ENCODE data around the gene CCDC178. TPM values are rescaled to one million over a fixed set of nuclear protein-coding genes. Genes with fewer than 3 reads are reported as not detected.
"Not testable (repeated sequence)": the region's sequence is repeated elsewhere in the genome, so short reads cannot be mapped to it uniquely, and the experiment has no call there.

The CCDC178 gene
- total RNA-seq, 2 donors from 2014 or later = 0.36 TPM; not detected in 1

DNA sequence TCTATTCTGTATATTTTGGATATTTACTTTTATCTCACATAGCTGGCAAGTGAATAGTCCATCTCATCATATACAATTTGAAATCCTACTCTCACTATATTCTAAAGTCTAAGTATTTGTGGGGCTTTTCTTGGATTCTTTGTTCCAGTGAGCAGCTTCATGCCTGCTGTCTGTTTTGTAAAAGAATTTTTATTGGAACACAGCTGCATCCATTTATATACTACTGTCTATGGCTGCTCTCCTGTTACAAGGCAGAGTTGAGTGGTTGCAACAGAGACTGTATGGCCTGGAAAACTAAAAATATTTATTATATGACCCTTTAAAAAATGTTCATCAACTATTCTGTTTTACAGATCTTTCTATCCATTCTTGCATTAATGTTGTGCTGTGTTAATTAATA is 474.4 kb downstream of the CCDC178 start:
- intact Hi-C loops (cut with DNase I, micrococcal nuclease) = no loop called here
- no peak for DNase-seq
- no peak for ATAC-seq

GRCh38 chr18:32961538-32961937 is 479.0 kb downstream of the CCDC178 start:
- intact Hi-C loops (cut with DNase I, micrococcal nuclease) = no loop called here
- DNase-seq (no peak), ATAC-seq (no peak)

- ATAC-seq (no peak), DNase-seq (no peak)
- intact Hi-C loops (cut with DNase I, micrococcal nuclease) = no loop called here
Observed at GRCh38 chr18:32958746-32959145, 481.8 kb downstream of the CCDC178 start.

DNA sequence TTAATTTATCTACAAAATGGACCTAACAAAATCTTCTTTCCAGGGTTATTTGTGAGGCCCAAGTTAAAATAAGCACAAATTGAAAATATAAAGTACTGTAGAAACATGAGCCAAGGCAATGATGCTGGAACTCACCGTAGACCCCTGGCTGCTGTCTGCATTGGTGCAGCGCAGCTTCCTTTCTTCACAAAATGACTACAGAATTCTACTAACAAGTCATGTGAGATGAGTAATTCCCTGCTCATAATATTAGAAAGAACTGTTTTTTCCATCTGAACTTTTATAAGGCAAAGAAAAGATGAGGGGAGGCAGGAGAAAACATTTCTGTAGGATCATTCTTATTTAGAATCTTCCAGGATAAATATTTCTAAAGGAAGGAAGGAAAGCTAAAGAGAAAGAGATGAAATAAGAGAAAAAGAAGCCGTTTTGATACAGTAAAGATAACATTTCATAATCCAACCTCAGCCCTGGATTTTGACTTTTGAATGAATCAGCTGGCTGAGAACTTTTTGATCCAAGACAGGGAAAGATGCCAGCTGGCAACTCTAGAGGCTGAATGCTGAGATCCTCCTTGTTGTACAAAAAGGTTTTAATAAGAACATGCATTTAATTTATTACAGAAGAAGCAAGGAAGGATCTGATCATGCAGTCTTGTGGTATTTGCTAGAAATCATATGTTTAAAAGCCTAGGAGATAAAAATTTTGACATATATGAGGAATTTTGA is 483.8 kb downstream of the CCDC178 start:
- intact Hi-C loops (cut with DNase I, micrococcal nuclease) = no loop called here
- DNase-seq (no peak), ATAC-seq (no peak)

- ATAC-seq; intact Hi-C loops (cut with DNase I, micrococcal nuclease); DNase-seq: not testable (repeated sequence)
Observed at GRCh38 chr18:32952318-32952717, 488.2 kb downstream of the CCDC178 start.

GRCh38 chr18:32937597-32937996 is 502.9 kb downstream of the CCDC178 start:
- intact Hi-C loops (cut with DNase I, micrococcal nuclease) = no loop called here
- ATAC-seq (no peak), DNase-seq (no peak)

GRCh38 chr18:32937066-32937465 is 503.5 kb downstream of the CCDC178 start:
- no peak for DNase-seq
- intact Hi-C loops (cut with DNase I, micrococcal nuclease) = no loop called here

DNA sequence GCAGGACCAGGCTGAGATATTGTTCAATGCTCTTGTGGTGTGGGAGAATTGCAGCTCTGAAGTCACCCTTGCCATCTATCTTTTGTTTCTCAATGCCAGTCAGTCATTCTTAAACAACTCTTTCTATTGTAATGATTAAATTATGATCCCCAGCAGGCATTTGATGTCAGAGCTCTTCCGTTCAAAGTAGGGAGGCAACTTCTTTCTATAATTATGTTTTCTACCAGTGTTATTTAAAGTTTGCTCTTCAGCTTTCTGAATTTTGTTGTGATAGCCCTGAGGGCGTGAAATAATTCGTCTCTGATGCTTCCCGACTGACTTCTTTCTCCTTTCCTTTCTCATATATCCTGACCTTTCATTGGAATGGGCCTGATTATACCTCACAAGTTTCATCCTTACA is 506.3 kb downstream of the CCDC178 start:
- DNase-seq = no peak
- ATAC-seq = no peak
- intact Hi-C loops (cut with DNase I, micrococcal nuclease) = no loop called here

More at GRCh38 chr18:32937066-32937465, 503.5 kb downstream of the CCDC178 start:
- no peak for ATAC-seq

- intact Hi-C loops (cut with DNase I, micrococcal nuclease) = no loop called here
- no peak for DNase-seq
- peak; percentile 71 for ATAC-seq
Observed at GRCh38 chr18:32930695-32931301, 509.7 kb downstream of the CCDC178 start.

DNA sequence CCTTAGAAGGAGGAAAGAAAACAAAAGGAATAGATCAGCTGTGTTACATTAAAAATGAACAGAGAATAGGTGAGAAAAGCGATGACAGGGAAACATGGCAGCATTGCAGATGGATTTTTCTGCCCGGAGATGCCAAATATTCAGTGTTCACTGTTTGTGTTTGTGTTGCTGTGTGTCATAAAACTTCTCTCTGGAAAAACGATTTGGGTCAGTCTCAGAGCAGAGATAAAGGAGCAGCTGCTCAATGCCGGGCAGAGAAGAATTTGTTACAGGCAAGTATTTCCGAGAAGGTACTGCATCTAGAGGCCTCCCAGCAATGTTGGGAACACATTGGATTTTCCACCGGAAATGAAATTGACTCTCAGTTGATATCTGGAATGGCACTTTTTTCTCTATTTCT is 511.3 kb downstream of the CCDC178 start:
- DNase-seq = no peak
- intact Hi-C loops (cut with DNase I, micrococcal nuclease) = no loop called here
- ATAC-seq = no peak

DNA sequence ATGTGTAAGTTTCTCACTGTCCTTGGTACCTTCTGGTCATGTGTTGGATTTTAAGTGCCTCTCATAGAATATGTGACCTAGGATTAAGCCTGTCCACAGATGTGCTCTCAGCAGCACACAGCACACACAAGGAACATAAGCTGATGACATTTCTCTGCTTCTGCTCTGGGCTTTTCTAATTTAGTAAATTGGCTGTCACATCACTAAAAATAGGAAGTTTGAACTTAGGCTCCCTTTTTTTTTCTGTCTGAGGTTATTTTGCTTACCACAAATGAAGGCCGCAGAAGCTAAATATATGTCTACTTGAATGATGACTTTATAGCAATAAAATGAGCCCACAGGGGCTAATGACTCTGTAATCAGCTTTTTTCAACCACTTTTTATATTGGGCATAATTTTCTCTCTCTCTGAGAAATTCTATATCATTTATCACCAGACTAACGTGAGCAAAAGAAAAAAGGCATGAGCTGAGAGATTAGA is 517.5 kb downstream of the CCDC178 start:
- intact Hi-C loops (cut with DNase I, micrococcal nuclease) = no loop called here
- ATAC-seq (no peak), DNase-seq (no peak)

DNA sequence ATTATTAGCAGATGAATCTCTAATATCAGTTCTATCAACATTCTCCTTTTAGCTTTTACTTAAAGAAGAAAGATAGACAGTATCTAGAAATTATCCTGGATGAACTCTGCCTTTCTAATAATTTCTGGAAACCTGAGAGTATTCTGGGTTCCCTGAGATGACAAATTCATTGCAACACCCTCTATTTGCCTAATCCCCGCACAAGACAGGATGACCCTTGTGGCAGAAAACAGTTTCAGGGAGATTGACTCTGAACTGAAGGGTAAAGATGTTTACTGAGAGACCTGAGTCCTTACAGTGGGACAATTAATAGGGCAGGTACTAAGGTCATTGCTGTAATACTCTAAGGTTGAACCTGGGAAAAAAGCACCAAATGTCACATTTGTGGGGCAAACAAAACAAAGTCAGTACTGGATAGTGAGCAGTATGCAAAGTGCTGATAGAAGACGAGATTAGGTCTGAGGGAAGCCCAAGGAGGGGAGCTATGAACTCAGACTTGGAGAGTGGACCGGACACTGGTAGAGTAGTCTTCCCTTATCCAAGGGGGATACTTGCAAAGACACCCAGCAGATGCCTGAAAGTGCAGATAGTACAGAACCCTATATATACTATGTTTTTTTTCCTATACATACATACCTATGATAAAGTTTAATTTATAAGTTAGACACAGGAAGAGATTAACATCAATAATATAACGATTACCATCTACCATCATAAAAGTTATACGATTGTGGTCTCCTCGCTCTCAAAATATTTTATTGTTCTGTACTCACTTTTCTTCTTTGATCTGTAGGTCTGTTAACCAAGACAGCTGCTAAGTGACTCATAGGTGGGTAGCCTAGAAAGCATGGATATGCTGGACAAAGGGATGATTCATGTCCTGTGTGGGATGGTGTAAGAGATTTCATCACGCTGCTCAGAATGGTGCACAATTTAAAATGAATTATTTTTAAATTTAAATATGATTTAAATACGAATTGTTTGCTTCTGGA is 519.4 kb downstream of the CCDC178 start:
- ATAC-seq (peak; percentile 65), DNase-seq (no peak)
- intact Hi-C loops (cut with DNase I, micrococcal nuclease) = no loop called here

- DNase-seq (peak in 1 of 2 donors; percentile 11), ATAC-seq (no peak)
- intact Hi-C loops (cut with DNase I, micrococcal nuclease) = no loop called here
Observed at GRCh38 chr18:32919799-32920198, 520.7 kb downstream of the CCDC178 start.

GRCh38 chr18:32918692-32919250 is 521.8 kb downstream of the CCDC178 start:
- DNase-seq (no peak), ATAC-seq (no peak)
- intact Hi-C loops (cut with DNase I, micrococcal nuclease) = no loop called here

GRCh38 chr18:32915516-32915915 is 525.0 kb downstream of the CCDC178 start:
- ATAC-seq (no peak), DNase-seq (no peak)
- intact Hi-C loops (cut with DNase I, micrococcal nuclease) = no loop called here

DNA sequence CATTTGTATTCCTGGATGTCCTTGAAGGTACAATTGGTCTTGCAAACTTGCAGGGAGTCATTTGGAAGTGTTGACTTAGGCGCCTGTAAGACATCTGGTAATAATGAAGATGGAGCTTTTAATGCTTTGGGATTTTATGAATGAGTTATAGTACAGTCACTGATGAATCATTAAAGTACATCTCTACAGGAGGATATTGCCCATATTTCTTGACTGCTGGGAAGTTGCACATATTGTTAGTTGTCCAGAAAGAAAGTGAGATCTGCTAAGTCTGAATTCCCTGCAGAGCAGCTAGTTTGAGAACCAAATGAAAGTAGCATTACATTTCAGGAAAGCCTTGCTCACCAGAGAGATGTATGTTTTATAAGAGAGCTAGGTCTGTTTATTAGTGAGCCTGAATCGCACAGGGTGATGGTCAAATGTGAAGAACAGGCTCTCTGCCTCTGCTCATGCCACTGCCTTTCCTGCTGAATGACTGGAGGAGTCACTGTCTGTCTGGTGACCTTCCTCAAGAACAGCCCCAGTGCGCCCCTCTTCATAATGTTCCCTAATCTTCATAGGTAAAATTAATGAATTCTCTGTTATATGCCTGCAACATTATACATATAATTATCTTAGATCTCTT is 528.7 kb downstream of the CCDC178 start:
- DNase-seq (no peak), ATAC-seq (no peak)
- intact Hi-C loops (cut with DNase I, micrococcal nuclease) = no loop called here

- DNase-seq (no peak), ATAC-seq (no peak)
- intact Hi-C loops (cut with DNase I, micrococcal nuclease) = no loop called here
Observed at GRCh38 chr18:32910694-32911296, 529.7 kb downstream of the CCDC178 start.
